K562 (cell line): Measurements from ENCODE around the gene NRG2. TPM values are rescaled to one million over a fixed set of nuclear protein-coding genes. Genes with fewer than 3 reads are reported as not detected.
A peak's percentile ranks its signal among the peaks of the same experiment; 100 is the strongest.

Source experiments
- ATAC-seq: fragments of 200-7000 bp; cut with Tn5 transposase; 3 replicates; pipeline ENCODE4 v1.9.1; 2020; ENCODE audit warnings: moderate library complexity
- BruUV-seq: library from RNA; stranded (reverse); fragments of 400-500 nt; replicated peaks from 2 replicates; lab custom pipeline; 2021; lab: Mats Ljungman, UMichigan
- CTCF ChIA-PET: fragments of 300-600 bp; formaldehyde crosslinking; extraction: SDS; loops from one replicate; lab custom pipeline; 2021; ENCODE audit warnings: low intra/inter-chr PET ratio; lab: Yijun Ruan, JAX
- POLR2A ChIA-PET: fragments of 300-600, 350-650 bp; sonication (Branson Sonifier 250); formaldehyde crosslinking; extraction: SDS; loops from one replicate; lab custom pipeline; 2021; ENCODE audit warnings: antibody characterized with exemption, inconsistent platforms; lab: Yijun Ruan, JAX
- DNase-seq, 4 experiments: peaks; one replicate each; pipeline versions ENCODE4 v3.0.0 to v3.0.0-alpha.2; 2011 to 2018; ENCODE audit warnings: low spot score in 3 of 4, mixed read lengths in 3 of 4; ENCODE audit errors: extremely low read depth in 1 of 4
- FAIRE-seq: peaks from 2 replicates; lab custom pipeline; 2011; peaks lifted over from hg19 to GRCh38; lab: Jason Lieb, UNC
- H2AFZ ChIP-seq: 2 replicates; pipeline ENCODE4 v1.6.0; 2011; ENCODE audit warnings: low read depth, low read length, control low read depth, inconsistent platforms
- H3K27ac ChIP-seq: fragments of 200-600 bp; 3 replicates; pipeline ENCODE4 v1.8.0; 2011; ENCODE audit warnings: low read depth, mild to moderate bottlenecking, control low read depth, inconsistent platforms, low read length, moderate library complexity, mixed read lengths; ENCODE audit errors: extremely low read depth
- H3K27me3 ChIP-seq, 2 experiments: fragments of 300-600 bp in 1 of 2; 2 replicates in 1 of 2; 3 replicates in 1 of 2; pipeline versions ENCODE4 v1.6.0 to v1.8.0; 2011; ENCODE audit warnings: inconsistent platforms in 2 of 2, low read length in 2 of 2, mild to moderate bottlenecking in 1 of 2, mixed read lengths in 1 of 2, moderate library complexity in 1 of 2; ENCODE audit not compliant: control insufficient read depth in 2 of 2, insufficient read depth in 2 of 2
- H3K36me3 ChIP-seq: fragments of 300-600 bp; 3 replicates; pipeline ENCODE4 v1.8.0; 2011; ENCODE audit warnings: mild to moderate bottlenecking, low read length, inconsistent platforms; ENCODE audit not compliant: control insufficient read depth, insufficient read depth
- H3K4me1 ChIP-seq, 2 experiments: fragments of 200-600 bp in 1 of 2; replicated peaks in 1 of 2; 2 replicates in 1 of 2; 3 replicates in 1 of 2; pipeline versions ENCODE4 v1.5.1 to v1.8.0; 2011; ENCODE audit warnings: inconsistent platforms in 2 of 2, low read length in 2 of 2, mild to moderate bottlenecking in 1 of 2, mixed read lengths in 1 of 2, moderate library complexity in 1 of 2; ENCODE audit not compliant: control insufficient read depth in 2 of 2, insufficient read depth in 2 of 2
- H3K4me2 ChIP-seq: 2 replicates; pipeline ENCODE4 v1.6.1; 2011; ENCODE audit warnings: low read length, control low read depth, inconsistent platforms, mixed read lengths; ENCODE audit not compliant: insufficient read depth
- H3K4me3 ChIP-seq: fragments of 200-600 bp; sonication (generic), shearing (Covaris generic); 2 replicates; pipeline ENCODE4 v1.5.1; 2016; ENCODE audit warnings: control low read depth, inconsistent platforms
- H3K79me2 ChIP-seq: fragments of 200-600 bp; 3 replicates; pipeline ENCODE4 v1.8.0; 2011; ENCODE audit warnings: low read length, inconsistent platforms; ENCODE audit not compliant: control insufficient read depth, insufficient read depth
- H3K9ac ChIP-seq, 2 experiments: 2 replicates each; pipeline versions ENCODE4 v1.6.0 to v1.6.1; 2011; ENCODE audit warnings: low read depth in 2 of 2, low read length in 2 of 2, control low read depth in 1 of 2, inconsistent platforms in 1 of 2, mild to moderate bottlenecking in 1 of 2, mixed read lengths in 1 of 2; ENCODE audit not compliant: insufficient read depth in 1 of 2
- H3K9me1 ChIP-seq: one replicate; pipeline ENCODE4 v1.6.0; 2011; ENCODE audit warnings: inconsistent platforms, mild to moderate bottlenecking, low read length, moderate library complexity; ENCODE audit not compliant: control insufficient read depth, insufficient read depth
- H3K9me3 ChIP-seq: replicated peaks from 2 replicates; pipeline ENCODE4 v1.5.1; 2011; ENCODE audit warnings: low read depth, low read length, inconsistent platforms; ENCODE audit not compliant: control insufficient read depth, insufficient read depth
- H4K20me1 ChIP-seq: replicated peaks from 2 replicates; pipeline ENCODE4 v1.6.1; 2011; ENCODE audit warnings: low read length, inconsistent platforms, mixed read lengths; ENCODE audit not compliant: control insufficient read depth, insufficient read depth
- CC2D1A ChIP-seq: fragments of 450-650 bp; IDR thresholded peaks from 2 replicates; pipeline ENCODE4 v1.6.1; 2017; ENCODE audit warnings: mild to moderate bottlenecking
- CHAMP1 ChIP-seq: fragments of 450-650 bp; IDR thresholded peaks from 2 replicates; pipeline ENCODE4 v1.6.1; 2016; ENCODE audit warnings: mild to moderate bottlenecking
- CTCF ChIP-seq, 3 experiments: IDR thresholded peaks in 2 of 3; conservative IDR thresholded peaks in 1 of 3; 2 replicates each; pipeline ENCODE4 v1.5.1; 2011 to 2012; ENCODE audit warnings: low read length in 3 of 3, mild to moderate bottlenecking in 3 of 3, control low read depth in 2 of 3, improper control_type of control experiment in 1 of 3, inconsistent platforms in 1 of 3, low read depth in 1 of 3, mixed read lengths in 1 of 3, moderate library complexity in 1 of 3; ENCODE audit not compliant: insufficient read depth in 2 of 3
- DEAF1 ChIP-seq: fragments of 450-650 bp; formaldehyde crosslinking; IDR thresholded peaks from 2 replicates; pipeline ENCODE4 v1.4.0; 2020; ENCODE audit warnings: mild to moderate bottlenecking, moderate library complexity
- NONO ChIP-seq, 2 experiments: fragments of 200-400 bp in 1 of 2; fragments of 450-650 bp in 1 of 2; formaldehyde crosslinking in 1 of 2; IDR thresholded peaks; 2 replicates each; pipeline ENCODE4 v1.6.1; 2017; ENCODE audit warnings: low read depth in 2 of 2, mild to moderate bottlenecking in 2 of 2, moderate library complexity in 2 of 2, low read length in 1 of 2
- ZNF551 ChIP-seq: fragments of 250-450 bp; sonication (Bioruptor Pico); IDR thresholded peaks from 2 replicates; pipeline ENCODE4 v1.5.0; 2021; ENCODE audit warnings: mild to moderate bottlenecking, moderate library complexity
- WGBS: fragments of 100-300 bp; shearing (Covaris generic); methylation state at CpG from one replicate; pipeline ENCODE4 v1.1.6; 2016; ENCODE audit warnings: low coverage, mixed read lengths; ENCODE audit not compliant: insufficient coverage; ENCODE audit errors: missing lambda C conversion rate; 5-methylcytosine and 5-hydroxymethylcytosine counted together
- in situ Hi-C: fragments of 300-500 bp; cut with MboI; formaldehyde crosslinking; loops from 4 replicates; pipeline ENCODE4 v1.15.0; 2018; ENCODE audit warnings: inconsistent platforms, mixed read lengths
- intact Hi-C: fragments of 100-400 bp; cut with micrococcal nuclease; formaldehyde crosslinking; loops from 2 replicates; pipeline ENCODE4 v1.14.2; 2022
- polyA plus RNA-seq, 8 experiments: library from polyadenylated mRNA; depleted of rRNA in 4 of 8; stranded (reverse) in 5 of 8; unstranded in 3 of 8; fragments of >200 nt; fragmentation: Nextera tagmentation in 2 of 8; fragmentation: Illumina TruSeq in 1 of 8; extraction: Ambion mirVana in 2 of 8; extraction: Trizol in 1 of 8; gene quantifications; 2 replicates each; pipeline versions ENCODE4 v1.2.1 to v1.2.3, GENCODE V29; 2011 to 2014; ENCODE audit warnings: inconsistent platforms in 1 of 8, missing spikeins in 1 of 8
- total RNA-seq, 7 experiments: library from RNA; depleted of rRNA in 6 of 7; stranded (reverse); fragments of >200 nt in 6 of 7; fragmentation: Illumina TruSeq in 2 of 7; extraction: Trizol in 2 of 7; gene quantifications; 2 replicates each; pipeline versions ENCODE4 v1.2.1 to v1.2.3, GENCODE V29; 2011 to 2021; ENCODE audit warnings: low replicate concordance in 1 of 7

NRG2 gene
- total and polyA plus RNA-seq, 9 of the 15 experiments (the other 6 are each of a cell fraction or from before 2014, with no cell fraction given): not detected

GRCh38 chr5:140075371-140075770 is 32.3 kb upstream of the NRG2 start:
- H3K36me3 ChIP-seq: no peaks in the 10 kb centered on the region
- BruUV-seq: no TSS peak
- FAIRE-seq (no peak), ATAC-seq (peak; percentile 49; the same call in 1 of the 3 replicates), DNase-seq (no peak)
- 0% methylated on average over 2 of the region's 2 CpGs for WGBS
- no peaks in the 10 kb centered on the region for H3K79me2 ChIP-seq
- no peak overlapping the region for H3K27ac ChIP-seq
- H3K27me3 ChIP-seq: no peaks in the 10 kb centered on the region
- intact Hi-C loops: no loop called here
- no peak overlapping the region for H2AFZ ChIP-seq
- ChIA-PET CTCF (interaction anchor here (0.6 to 5.3 kb wide), 6 partner anchors 25 to 276 kb away, joined by 3 to 73 read pairs (median 4); no protein-coding TSS in a partner anchor), POLR2A (interaction anchor here (0.7 kb wide), 1 partner anchor 68 kb away, joined by 3 read pairs; no protein-coding TSS in a partner anchor)
- no peaks in the 10 kb centered on the region for H4K20me1 ChIP-seq
- H3K4me1 ChIP-seq: no peaks in the 10 kb centered on the region
- H3K9me3 ChIP-seq: no peaks in the 10 kb centered on the region
- H3K9me1 ChIP-seq: no peaks in the 10 kb centered on the region
- no peak overlapping the region for H3K4me2 ChIP-seq
- no peak overlapping the region for H3K4me3 ChIP-seq
- in situ Hi-C loops: no loop called here
- no peak overlapping the region for H3K9ac ChIP-seq
- TF ChIP-seq CC2D1A (peak; percentile 22; the same call in 1 of the 2 replicates), ZNF551 (no peak), DEAF1 (CRISPR knock-in tag) (0 out of 2 replicates have a peak, but pooled peaks have one; percentile 18), NONO (IDR thresholded peaks at IDR 0.05; ENCODE audit: low read depth in 2 of 2, low read length in 1 of 2) (no peak), CTCF (IDR thresholded peaks at IDR 0.05 in 2 of 3, conservative IDR thresholded peaks at IDR 0.05 in 1 of 3; ENCODE audit: insufficient read depth in 2 of 3, low read depth in 1 of 3, low read length in 3 of 3) (peak in 2 of 3 experiments; percentile 20 to 50; a peak in 3 of 6 replicates), CHAMP1 (no peak)
